HG02642 (cell line): Measurements from ENCODE around the gene SYTL1.
A peak's percentile ranks its signal among the peaks of the same experiment; 100 is the strongest.

Source experiments
- ATAC-seq: cut with Tn5 transposase; IDR thresholded peaks from one replicate; pipeline ENCODE4 v1.9.1; 2021; ENCODE audit warnings: mild to moderate bottlenecking; ENCODE audit not compliant: unreplicated experiment, poor library complexity

Gene SYTL1, protein sequence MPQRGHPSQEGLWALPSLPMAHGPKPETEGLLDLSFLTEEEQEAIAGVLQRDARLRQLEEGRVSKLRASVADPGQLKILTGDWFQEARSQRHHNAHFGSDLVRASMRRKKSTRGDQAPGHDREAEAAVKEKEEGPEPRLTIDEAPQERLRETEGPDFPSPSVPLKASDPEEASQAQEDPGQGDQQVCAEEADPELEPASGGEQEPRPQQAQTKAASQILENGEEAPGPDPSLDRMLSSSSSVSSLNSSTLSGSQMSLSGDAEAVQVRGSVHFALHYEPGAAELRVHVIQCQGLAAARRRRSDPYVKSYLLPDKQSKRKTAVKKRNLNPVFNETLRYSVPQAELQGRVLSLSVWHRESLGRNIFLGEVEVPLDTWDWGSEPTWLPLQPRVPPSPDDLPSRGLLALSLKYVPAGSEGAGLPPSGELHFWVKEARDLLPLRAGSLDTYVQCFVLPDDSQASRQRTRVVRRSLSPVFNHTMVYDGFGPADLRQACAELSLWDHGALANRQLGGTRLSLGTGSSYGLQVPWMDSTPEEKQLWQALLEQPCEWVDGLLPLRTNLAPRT

DNA sequence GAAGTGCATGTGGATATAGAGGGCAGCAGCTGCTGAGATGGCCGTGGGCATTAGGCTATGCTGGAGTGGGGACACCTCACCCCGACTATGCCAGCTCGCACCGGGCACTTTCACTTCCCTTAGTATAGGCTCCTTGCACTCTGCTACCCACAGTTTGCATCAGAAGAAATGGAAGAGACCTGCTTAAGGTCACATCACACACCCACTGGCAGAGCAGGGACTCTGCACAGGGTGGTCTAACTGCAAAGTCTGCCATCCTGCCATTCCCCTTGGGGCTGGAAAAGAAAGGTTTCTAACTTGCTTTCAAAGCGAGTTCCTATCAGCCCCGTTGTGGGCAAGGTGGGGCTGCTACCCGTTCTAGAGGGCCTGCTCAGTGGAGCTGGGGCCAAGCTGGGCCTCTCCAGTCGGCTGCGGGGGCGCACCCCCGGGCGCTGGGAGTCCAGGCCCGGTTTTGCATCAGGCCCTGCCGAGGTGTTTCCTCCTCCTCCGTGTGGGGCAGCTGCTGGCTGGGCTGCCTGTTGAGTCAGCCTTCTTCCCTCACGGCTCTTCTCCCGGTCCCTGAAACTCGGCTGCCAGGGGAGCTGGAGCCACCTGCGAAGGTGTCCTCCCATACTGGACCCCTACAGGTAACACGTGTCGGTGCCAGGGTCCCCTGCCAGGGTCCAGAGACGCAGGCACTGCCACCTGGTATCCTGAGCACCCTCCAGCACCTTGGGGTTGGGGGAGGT is at the start of gene SYTL1:
TSS of gene SYTL1 (plus strand) at position 498 of the 728 bp plus-strand sequence. CDS start 3,313 bp downstream, outside the sequence.
- ATAC-seq: peak; percentile 60

DNA sequence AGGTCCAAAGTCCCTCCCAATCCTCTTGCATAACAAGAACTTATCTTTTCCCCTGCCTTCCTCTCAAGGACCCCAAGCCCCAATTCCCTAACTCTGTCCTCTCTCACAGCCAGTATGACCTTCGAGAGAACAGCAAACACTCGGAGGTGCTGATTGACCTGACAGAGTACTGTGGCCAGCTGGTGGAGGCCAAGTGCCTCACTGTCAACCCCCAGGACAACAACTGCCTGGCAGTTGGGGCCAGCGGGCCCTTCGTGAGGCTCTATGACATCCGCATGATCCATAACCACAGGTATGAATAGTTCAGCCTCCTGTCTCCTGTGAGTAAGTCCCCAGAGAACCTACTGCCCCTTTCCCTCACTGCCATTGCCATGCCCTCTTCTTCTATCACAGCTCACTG is 49.7 kb upstream of the SYTL1 start:
- ATAC-seq: no peak

DNA sequence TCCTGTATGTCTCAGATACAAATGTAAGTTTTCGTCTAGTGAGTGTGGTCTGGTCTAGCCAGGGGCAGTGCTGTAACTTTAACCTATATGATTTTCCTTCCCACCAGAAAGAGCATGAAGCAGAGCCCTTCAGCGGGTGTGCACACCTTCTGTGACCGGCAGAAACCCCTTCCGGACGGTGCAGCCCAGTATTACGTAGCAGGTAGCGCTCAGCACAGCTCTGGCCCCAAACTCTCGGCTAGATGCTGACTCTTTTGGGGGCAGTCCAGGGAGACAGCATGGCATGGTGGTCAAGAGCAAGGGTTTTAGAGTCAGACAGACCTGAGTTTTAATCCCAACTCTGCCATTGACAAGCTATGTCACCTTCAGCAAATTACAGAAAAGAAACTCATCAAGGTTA is 47.9 kb upstream of the SYTL1 start:
- no peak for ATAC-seq

DNA sequence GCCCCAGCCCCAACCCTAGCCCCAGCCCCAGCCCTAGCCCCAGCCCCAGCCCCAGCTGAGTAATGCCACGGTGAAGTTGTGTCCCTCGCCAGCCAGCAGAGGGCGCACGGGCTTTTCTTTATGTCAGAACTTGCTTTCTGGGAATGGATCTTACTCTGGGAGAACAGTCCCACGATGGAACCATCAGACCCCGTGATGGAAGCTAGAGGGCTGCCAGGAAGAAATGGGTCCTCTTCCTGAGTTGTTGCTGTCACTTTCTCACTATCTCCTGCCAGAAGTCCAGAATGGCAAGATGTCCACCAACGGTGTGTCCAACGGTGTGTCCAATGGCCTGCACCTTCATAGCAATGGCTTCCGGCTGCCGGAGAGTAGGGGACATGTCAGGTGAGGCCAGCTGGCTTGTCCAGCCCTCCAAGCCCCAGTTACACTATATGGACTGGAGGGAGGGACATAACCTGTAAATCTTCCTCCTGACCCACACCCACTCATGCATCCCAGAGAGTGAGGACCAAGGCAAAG is 45.0 kb upstream of the SYTL1 start:
- ATAC-seq: no peak

DNA sequence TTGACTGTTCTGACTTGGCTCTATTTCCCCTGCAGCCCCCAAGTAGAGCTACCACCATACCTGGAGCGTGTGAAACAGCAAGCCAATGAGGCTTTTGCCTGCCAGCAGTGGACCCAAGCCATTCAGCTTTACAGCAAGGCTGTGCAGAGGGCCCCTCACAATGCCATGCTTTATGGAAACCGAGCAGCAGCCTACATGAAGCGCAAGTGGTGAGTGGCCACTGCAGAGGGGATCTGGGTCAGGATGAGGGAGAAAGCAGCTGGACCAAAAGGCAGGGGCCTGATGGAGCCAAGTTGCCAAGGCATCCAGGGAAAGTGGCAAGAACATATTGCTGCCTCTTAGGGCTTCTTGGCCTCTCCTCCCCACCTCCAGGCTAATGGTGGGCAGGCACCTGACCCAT is 43.9 kb upstream of the SYTL1 start:
- ATAC-seq: no peak

DNA sequence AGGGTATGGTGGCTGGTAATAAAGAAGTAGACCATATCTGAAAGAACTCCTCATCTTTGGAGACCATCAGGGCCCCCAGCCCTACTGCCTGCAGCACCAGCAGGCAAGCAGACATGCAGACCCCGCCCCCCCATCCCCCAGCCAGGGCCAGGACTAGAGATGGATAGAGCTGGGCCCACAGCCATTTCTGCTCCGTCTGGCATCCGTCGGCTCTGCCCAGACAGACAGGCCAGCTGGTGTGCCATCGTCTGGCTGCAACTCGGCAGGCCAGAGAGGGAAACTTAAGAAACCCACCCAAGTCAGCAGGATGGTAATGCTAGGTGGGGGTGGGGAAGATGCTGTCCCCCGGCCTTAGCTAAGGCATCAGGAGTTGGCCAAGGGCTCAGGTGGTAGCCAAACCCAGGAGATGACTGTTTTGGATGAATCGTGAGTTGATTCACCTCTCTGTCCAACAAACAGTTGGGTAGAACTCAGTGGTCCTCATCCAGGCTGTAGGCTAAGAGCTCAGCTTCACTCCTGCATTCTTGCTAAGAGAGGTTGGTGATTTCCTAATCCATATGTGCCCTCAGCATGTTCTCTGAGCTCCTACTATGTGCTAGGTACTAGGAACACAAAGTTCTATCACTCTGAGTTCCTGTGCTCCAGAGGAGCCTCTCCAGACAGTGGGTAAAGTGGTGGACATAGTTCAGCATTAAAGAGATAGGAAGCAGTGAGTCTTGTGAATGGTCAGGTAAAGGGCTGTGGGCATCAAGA is 43.0 kb upstream of the SYTL1 start:
- ATAC-seq: no peak

DNA sequence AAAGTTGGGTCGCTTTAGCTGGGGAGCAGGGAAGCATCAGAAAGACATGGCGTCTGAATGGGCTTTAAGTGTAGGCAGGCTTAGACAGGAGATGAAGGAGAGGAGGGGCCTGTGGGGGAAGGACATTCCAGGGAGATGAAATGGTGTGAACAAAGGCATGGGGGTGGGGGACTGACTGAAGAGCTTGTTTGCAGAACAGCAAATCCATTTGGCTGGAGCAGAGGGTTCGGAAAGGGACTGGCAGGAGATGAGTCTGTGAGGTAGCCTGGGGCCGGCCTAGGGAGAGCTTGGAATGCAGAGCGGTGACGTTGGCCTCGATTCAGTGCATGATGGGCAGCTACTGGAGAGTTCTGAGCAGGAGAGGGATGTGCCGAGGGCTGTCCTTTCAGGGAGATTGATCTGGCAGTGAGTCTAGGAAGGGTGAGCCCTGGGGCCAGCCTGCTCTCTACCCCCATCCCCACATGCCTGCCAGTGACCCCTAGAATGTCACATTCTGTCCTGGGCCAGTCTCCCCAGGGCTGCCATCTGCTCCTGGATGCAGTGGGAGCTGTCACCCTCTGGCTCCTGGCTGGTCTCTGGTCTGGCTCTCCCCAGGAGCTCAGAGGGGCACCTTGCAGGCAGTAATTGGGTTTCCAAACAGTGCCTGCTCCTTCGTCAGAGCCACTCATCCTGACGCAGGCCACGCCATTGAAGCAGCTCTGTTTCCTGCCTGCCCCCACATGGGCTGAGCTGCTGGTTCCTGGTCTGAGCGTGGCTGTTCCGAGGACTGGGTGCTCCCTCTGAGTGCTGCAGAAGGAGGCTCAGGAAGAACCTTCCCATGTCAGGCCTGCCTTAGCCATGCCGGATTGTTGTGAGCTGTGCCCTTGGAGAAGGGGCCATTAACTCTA is 42.2 kb upstream of the SYTL1 start:
- no peak for ATAC-seq

DNA sequence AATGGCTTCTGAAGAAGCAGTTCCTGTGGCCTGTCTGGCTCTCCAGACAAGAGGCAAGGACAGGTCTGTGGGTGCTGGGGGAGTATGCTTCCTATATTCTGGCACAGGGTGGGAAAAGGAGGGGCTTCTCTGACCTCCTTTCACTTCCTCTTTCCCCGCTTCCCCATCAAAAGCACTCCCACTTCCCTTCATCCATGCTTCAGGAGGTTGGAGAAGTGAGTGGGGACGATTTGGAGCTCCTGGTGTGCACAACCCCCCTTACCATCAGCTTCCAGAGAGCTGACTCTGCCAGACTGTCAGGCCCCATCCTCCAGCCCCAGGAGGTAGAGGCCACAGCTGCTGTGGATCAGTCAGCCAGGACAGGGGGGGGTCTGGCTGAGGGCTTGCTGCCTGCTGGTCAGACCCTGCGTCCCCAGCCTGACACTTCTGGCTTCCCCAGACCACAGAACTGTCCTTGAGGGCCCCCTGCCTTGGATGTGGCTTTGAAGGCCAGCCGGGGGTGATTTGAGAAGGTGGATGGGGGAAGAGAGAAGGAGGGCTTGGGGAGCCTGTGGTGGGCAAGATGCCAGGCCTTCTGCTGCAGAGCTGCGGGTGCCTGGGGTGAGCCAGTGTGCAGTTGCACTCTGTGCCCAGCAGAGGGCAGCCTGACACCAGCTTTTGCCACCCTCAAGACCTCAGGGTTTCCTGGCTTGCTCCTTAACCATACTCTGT is 41.3 kb upstream of the SYTL1 start:
- ATAC-seq: peak; percentile 67

DNA sequence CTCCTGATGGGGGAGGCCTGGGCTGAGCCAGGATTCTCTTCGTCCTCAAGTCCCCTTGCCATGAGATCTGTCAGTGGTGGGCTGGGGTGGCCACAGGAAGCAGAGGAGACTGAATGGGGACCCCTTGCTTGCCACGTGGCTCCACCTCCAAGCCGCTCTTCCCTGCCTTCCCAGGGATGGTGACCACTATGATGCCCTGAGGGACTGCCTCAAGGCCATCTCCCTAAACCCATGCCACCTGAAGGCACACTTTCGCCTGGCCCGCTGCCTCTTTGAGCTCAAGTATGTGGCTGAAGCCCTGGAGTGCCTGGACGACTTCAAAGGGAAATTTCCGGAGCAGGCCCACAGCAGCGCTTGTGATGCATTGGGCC is 40.8 kb upstream of the SYTL1 start:
- no peak for ATAC-seq

DNA sequence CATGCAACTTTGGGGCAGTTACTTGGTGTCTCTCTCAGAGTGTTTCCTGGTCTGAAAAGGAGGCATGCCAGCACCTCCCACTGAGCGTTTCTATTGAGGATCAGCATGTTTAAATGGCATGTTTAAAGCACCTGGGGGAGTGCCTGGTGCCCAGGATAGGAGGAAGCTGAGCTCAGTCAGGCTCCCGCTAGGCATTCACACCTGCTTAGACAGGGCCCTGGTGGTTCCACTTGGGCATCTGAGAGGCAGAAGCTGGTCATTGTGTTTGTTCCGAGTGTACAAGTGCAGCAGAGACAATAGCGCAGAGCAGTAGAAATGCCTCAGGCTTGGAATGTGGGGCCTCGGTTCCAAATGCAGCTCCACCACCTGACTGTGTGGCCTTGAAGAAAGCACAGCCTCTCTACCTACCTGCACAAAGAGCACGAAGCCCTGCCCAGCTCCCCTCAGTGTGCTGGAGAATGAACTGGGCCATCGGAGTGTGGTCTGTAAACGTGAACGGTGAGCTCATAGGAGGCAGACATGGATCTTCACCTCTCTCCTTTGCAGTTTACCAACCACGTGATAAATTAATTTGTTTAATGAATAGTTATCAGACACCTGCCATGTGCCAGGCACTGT is 40.1 kb upstream of the SYTL1 start:
- no peak for ATAC-seq

DNA sequence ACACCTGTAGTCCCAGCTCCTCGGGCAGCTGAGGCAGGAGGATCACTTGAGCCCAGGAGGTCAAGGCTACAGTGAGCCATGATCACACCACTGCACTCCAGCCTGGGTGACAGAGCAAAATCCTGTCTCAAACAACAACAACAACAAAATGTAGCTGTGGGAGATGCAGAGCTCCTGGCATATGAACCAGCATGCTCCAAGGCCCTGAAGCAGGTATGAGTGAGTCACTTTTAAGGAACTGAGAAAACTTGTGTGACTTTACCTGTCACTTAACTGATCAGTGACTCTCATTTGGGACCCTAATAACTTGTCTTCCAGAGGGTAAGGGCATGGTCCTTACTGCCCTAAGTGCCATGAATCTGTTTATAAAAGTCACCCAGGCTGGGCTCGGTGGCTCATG is 39.2 kb upstream of the SYTL1 start:
- ATAC-seq: no peak

DNA sequence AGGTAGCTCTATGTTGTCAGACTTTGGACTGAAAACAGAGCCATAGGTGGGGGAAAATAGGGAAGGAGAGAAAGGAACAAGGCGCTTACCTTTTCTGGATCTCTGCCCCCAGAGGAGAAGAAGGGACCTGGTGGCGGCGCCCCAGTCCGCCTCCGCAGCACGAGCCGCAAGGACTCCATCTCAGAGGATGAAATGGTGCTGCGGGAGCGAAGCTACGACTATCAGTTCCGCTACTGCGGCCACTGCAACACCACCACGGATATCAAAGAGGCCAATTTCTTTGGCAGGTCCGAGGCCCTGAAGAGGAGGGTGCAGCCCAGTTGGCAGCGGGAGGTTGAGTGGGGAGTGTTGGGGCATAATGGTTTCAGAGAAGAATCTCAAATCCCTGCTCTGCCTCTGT is 38.3 kb upstream of the SYTL1 start:
- no peak for ATAC-seq

DNA sequence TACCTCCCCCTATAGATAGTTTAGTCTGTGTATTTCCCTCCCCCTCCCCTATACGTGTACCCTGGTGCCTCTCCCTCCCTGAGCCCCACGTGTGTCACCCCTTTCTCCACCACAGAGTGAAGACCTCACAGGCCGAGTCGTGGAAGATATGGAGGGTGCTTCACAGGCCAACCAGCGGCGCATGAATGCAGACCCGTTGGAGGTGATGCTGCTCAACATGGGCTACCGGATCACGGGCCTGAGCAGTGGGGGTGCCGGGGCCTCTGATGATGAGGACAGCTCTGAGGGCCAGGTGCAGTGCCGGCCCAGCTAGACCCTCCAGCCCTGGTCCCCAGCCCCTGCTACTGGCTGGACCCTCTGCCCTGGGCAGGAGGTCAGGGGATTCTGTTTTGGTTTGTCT is 35.8 kb upstream of the SYTL1 start:
- ATAC-seq: no peak

DNA sequence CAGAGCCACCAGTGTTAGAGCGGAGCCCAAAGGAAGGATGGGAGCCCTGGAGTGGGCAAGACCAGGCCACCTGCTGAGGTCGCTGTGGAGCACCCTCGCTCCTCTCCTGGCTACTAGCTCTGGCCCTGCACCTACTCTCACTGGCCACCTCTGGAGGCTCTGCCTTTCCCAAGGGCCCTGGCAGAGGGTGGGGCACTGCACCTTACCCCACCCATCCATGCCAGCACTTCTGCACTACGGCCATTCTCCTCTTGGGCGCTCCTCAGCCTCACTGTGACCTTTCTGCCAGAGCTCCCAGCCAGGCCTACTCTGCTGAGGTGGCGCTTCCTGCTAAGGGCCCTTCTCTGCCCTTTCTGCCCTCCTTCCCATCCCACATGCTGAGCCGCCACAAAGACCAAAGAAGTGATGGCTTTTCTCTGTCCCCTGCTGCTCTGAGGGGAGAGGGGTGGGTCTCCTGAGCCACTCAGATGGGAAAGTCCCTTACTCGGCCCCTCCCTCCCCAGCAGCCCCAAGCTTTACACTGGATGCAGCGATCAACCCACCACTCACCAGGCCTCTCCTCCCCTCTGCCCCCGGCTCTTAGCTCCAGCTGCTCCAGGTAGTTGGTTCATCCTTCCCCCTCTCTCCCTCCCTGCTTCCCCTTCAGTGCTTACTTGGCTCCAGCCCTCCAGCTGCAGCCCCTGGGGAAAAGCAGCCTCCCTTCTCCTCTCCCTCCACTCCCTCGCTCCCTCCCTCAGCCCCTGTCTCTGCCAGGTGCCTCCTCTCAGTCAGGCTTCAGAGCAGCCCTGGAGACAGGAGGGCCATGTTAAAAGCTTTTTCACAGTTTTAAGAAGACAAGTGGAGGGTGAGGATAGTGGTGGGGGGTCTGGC is 34.7 kb upstream of the SYTL1 start:
- no peak for ATAC-seq

DNA sequence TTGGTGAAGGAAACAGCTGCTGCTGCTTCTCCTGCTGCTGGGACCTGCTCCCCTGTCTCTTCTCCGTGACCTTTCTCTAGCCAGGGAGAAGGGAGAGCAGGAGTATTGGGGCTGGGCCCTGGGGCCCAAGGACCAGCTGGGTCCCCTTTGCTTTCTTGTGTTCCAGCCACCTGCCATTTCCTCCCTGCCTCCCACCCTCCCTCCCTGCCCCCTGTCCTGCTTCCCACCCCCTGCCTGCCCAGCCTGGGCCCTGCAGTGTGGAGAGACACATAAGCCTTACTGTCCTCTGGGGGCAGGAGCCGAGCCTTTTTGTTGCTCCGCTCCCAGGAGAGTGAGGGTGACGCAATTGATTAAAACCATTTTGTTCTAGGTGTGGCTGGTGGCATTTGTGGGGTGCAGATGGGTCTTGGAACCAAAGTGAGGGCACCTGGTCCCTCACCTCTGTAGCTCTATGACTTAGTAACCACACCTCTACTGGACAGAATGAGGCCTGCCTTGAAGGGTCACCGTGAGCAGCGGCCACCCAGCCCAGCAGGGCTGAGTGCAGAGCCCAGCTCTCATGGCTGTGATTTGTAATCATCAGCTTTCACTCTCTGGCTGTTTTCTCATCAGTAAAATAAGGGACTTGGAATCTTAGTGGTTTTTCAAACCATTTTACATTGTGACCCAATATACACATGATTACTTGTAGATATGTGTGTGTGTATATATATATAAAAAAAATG is 33.8 kb upstream of the SYTL1 start:
- ATAC-seq: no peak

DNA sequence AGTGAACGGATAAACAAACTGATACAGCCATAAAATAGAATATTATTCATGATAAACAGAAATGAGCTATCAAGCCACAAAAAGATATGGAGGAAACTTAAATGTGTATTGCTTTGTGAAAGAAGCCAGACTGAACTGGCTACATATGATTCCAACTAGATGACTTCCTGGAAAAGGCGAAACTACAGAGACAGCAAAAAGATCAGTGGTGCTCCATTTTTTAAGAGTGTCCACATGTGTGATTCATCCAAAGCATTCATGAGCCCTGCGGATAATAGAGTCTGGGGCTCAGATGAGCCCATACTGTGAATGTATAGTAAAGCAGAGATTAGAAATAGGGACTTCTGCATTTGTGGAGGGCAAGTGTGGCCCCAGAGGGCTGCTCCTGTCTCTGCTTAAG is 27.7 kb upstream of the SYTL1 start:
- ATAC-seq: no peak

DNA sequence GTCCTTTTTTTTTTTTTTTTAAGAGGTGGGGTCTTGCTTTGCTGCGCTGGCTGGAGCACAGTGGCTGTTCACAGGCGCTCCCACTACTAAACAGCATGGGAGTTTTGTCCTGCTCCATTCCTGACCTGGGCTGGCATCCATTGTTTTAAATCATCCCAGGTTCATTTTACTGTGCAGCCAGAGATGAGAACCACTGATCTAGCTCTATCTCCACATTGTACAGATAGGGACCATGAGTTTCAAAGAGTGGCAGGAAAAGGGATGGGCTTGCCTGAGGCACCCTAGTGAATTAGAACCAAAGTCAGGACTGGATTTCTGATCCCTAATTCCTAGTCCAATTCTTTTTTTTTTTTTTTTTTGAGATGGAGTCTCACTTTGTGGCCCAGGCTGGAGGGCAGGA is 27.1 kb upstream of the SYTL1 start:
- ATAC-seq: no peak
